Measurements from ENCODE around the gene SYT15.

Gene SYT15

GRCh38 chr10:46540412-46541016 is 38.4 kb upstream of the SYT15 start:
- no peaks in the 10 kb centered on the region for H3K27me3 ChIP-seq (ENCODE audit: control insufficient read depth, insufficient read depth, low read length)
- H3K4me1 ChIP-seq (ENCODE audit: control insufficient read depth, insufficient read depth, low read length): no peaks in the 10 kb centered on the region
- no peaks in the 10 kb centered on the region for H3K36me3 ChIP-seq (ENCODE audit: control insufficient read depth, insufficient read depth, low read length)
- H3K4me3 ChIP-seq (ENCODE audit: low read length): peak overlapping the region; percentile 4
- H3K9ac ChIP-seq (ENCODE audit: low read length): no peak overlapping the region
- H3K27ac ChIP-seq (ENCODE audit: low read depth, low read length): peak overlapping the region; percentile 62

DNA sequence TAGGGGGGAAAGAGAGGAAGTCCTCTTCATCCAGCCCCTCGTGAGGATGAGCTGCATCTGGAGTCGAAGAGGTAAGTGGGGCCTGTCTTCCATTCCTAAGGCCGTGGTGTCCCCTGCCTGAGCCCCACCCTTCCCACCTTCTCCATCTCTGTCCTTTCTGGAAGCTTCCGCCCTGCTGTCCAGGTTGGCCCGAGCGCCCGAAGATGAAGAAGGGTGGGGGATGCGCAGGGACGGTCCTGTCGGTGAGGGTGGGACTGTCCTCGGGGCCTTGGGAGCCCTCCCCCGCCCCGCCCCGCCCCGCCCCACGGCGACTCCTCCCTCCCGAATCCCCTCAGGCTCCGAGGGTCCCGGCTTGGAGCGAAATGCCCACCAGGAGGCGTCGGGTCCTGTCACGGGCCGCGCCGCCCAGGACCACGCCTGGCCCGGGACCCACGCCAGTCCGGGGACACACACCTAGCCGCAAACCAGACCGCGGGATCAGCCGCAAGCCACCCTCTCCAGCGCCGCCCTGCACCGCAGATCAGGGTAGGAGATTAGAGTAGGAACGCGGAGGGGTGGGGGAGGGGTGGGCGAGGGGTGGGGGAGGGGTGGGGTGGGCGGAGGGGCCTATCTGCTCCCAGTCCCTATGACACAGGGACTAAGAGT is 37.8 kb upstream of the SYT15 start:
- Histone ChIP-seq H3K9ac (ENCODE audit: low read length) (no peak overlapping the region), H3K4me1 (ENCODE audit: control insufficient read depth, insufficient read depth, low read length) (no peaks in the 10 kb centered on the region), H3K36me3 (ENCODE audit: control insufficient read depth, insufficient read depth, low read length) (no peaks in the 10 kb centered on the region), H3K4me3 (ENCODE audit: low read length) (no peak overlapping the region), H3K27ac (ENCODE audit: low read depth, low read length) (no peak overlapping the region), H3K27me3 (ENCODE audit: control insufficient read depth, insufficient read depth, low read length) (no peaks in the 10 kb centered on the region)

GRCh38 chr10:46541735-46542566 is 37.0 kb upstream of the SYT15 start:
- Histone ChIP-seq H3K27ac (ENCODE audit: low read depth, low read length) (no peak overlapping the region), H3K9ac (ENCODE audit: low read length) (no peak overlapping the region), H3K4me3 (ENCODE audit: low read length) (no peak overlapping the region), H3K27me3 (ENCODE audit: control insufficient read depth, insufficient read depth, low read length) (no peaks in the 10 kb centered on the region), H3K4me1 (ENCODE audit: control insufficient read depth, insufficient read depth, low read length) (no peaks in the 10 kb centered on the region), H3K36me3 (ENCODE audit: control insufficient read depth, insufficient read depth, low read length) (no peaks in the 10 kb centered on the region)

DNA sequence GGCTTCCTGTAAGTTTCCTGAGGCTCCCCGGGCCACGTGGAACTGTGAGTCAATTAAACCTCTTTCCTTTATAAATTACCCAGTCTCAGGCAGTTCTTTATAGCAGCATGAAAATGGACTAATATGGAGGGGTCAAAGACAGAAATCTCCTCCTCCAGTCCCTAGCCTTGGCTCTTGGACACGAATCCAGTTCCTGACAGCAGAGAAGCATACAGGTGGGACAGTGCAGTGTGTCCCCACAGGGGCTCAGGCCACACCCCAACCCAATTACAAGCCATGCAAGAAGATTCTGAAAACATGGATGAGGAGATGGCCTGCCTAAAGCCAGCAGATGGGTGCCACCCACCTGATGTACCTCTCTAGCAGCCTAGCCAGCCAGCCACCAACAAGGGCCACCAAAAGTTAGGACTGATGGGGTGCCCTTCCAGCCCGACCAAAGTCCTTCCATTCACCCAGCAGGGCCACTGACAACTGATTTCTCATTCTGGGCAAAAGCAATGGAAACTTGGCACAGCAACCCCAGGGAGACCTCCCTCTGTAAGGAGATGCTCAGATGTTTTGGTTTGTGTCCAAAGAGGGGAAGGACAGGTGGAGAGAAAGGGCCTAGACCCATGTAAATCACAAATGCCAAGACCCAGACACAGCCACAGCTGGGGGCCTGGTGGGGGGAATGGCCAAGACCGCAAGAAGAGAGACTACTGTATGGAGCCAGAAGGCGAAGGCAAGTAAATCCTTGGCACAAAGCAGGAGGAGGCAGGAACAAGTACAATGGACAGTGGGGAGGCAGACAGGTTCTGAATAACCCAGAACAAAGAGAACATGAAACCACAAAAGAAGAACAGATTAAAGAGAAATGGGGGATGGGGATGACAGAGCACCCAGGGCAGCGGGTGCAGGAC is 36.1 kb upstream of the SYT15 start:
- Histone ChIP-seq H3K27me3 (ENCODE audit: control insufficient read depth, insufficient read depth, low read length) (no peaks in the 10 kb centered on the region), H3K4me1 (ENCODE audit: control insufficient read depth, insufficient read depth, low read length) (no peaks in the 10 kb centered on the region), H3K4me3 (ENCODE audit: low read length) (no peak overlapping the region), H3K27ac (ENCODE audit: low read depth, low read length) (no peak overlapping the region), H3K9ac (ENCODE audit: low read length) (no peak overlapping the region), H3K36me3 (ENCODE audit: control insufficient read depth, insufficient read depth, low read length) (no peaks in the 10 kb centered on the region)

DNA sequence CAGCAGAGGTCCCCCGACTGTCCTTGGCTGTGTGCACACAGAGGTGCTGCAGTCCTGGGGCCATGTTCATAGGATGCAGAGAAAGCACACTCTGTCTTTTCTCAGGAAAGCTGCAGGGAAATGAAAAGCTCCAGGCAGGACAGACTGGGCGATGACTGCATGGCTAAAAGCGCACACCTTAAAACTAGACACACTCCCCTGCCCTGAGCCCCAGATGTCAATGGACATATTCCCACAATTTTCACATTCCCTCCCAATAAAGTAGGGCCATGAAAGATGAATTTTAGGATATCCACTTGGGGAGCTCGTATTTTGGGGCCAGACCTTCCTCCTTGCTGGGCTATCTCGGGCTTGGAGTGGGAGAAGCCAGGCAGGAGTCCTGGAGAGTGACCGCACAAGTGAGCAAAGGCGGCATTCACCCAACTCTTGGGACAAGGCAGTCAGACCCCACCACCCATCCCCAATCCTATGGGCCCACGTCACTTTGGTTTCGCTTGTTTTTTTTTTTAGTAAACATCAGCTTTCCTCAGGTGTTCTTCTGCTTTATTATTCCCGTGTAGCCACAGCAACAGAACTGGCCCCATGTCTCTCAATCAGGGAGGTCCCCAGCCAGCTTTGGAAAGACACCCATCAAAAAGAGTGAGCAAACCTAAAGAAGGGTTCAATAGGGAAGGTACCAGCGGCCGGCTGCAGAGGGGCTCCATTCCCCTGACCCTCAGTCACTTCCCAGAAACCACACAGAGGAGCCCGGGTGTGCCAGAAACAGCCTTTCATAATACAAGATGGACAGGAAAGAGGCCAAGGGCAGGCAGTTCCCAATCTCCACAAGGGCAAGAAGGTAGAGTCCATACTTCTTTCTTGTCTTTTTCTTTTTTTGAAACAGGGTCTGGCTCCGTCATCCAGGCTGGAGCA is 35.2 kb upstream of the SYT15 start:
- no peak overlapping the region for H3K27ac ChIP-seq (ENCODE audit: low read depth, low read length)
- H3K36me3 ChIP-seq (ENCODE audit: control insufficient read depth, insufficient read depth, low read length): no peaks in the 10 kb centered on the region
- no peaks in the 10 kb centered on the region for H3K4me1 ChIP-seq (ENCODE audit: control insufficient read depth, insufficient read depth, low read length)
- H3K9ac ChIP-seq (ENCODE audit: low read length): no peak overlapping the region
- no peak overlapping the region for H3K4me3 ChIP-seq (ENCODE audit: low read length)
- no peaks in the 10 kb centered on the region for H3K27me3 ChIP-seq (ENCODE audit: control insufficient read depth, insufficient read depth, low read length)

- H3K4me3 ChIP-seq (ENCODE audit: low read length): no peak overlapping the region
- no peak overlapping the region for H3K27ac ChIP-seq (ENCODE audit: low read depth, low read length)
Measured at GRCh38 chr10:46544989-46545791, 33.7 kb upstream of the SYT15 start.

GRCh38 chr10:46545861-46546590 is 32.9 kb upstream of the SYT15 start:
- no peaks in the 10 kb centered on the region for H3K4me1 ChIP-seq (ENCODE audit: control insufficient read depth, insufficient read depth, low read length)
- no peaks in the 10 kb centered on the region for H3K27me3 ChIP-seq (ENCODE audit: control insufficient read depth, insufficient read depth, low read length)
- no peaks in the 10 kb centered on the region for H3K36me3 ChIP-seq (ENCODE audit: control insufficient read depth, insufficient read depth, low read length)
- no peak overlapping the region for H3K4me3 ChIP-seq (ENCODE audit: low read length)
- H3K9ac ChIP-seq (ENCODE audit: low read length): no peak overlapping the region
- H3K27ac ChIP-seq (ENCODE audit: low read depth, low read length): no peak overlapping the region

More at GRCh38 chr10:46544989-46545791, 33.7 kb upstream of the SYT15 start:
- H3K4me1 ChIP-seq (ENCODE audit: control insufficient read depth, insufficient read depth, low read length): no peaks in the 10 kb centered on the region
- no peaks in the 10 kb centered on the region for H3K27me3 ChIP-seq (ENCODE audit: control insufficient read depth, insufficient read depth, low read length)
- no peak overlapping the region for H3K9ac ChIP-seq (ENCODE audit: low read length)
- no peaks in the 10 kb centered on the region for H3K36me3 ChIP-seq (ENCODE audit: control insufficient read depth, insufficient read depth, low read length)

DNA sequence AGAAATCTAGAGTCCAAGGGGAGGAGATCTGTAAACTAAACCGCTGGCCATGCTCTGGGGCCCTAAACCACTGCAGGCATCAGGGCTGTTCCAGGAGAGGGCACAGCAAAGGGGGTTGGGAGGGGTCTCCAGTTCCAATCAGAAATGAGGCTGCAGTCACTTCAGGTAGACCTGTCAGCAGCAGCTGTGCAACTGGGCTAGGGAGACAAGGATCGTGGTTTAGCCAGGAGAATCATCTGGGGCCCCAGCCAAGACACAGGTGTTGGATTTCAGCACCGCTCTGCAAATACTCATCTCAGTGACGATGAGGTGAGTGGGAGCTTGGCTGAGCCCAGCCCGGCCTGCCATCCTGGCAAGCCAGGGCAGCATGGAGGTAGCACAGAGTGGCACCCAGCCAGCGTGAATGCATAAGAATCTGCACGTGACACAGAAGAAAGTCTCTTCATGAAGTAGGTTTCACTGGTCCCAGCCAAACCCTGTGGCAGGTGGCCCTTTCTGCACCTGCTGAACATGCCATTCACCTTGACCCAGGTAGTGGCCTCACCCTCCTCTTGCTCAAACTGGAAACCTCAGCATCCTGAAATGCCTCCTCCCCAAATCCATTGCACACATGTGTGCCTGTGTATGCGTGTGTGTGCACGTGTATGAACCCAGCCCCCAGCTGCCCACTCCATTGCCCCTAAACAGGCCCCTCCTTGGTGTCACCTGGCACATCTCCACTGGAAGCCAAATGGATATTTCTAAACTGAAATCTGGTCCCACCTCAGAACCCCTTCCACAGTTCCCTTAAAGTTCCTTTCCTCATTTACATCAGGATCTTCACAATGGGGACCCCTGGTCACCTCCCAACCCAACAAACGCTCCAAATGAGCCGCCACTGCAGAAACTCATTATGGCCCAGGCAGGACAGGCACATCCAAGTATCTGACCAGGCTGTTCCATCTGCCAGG is 32.1 kb upstream of the SYT15 start:
- Histone ChIP-seq H3K9ac (ENCODE audit: low read length) (no peak overlapping the region), H3K27ac (ENCODE audit: low read depth, low read length) (no peak overlapping the region), H3K27me3 (ENCODE audit: control insufficient read depth, insufficient read depth, low read length) (no peaks in the 10 kb centered on the region), H3K4me1 (ENCODE audit: control insufficient read depth, insufficient read depth, low read length) (no peaks in the 10 kb centered on the region), H3K36me3 (ENCODE audit: control insufficient read depth, insufficient read depth, low read length) (no peaks in the 10 kb centered on the region), H3K4me3 (ENCODE audit: low read length) (no peak overlapping the region)

GRCh38 chr10:46547541-46548497 is 31.1 kb upstream of the SYT15 start:
- H3K36me3 ChIP-seq (ENCODE audit: control insufficient read depth, insufficient read depth, low read length): peaks cover 2% of the 10 kb centered on the region
- H3K27ac ChIP-seq (ENCODE audit: low read depth, low read length): no peak overlapping the region
- H3K4me3 ChIP-seq (ENCODE audit: low read length): no peak overlapping the region
- H3K9ac ChIP-seq (ENCODE audit: low read length): no peak overlapping the region
- no peaks in the 10 kb centered on the region for H3K4me1 ChIP-seq (ENCODE audit: control insufficient read depth, insufficient read depth, low read length)
- H3K27me3 ChIP-seq (ENCODE audit: control insufficient read depth, insufficient read depth, low read length): no peaks in the 10 kb centered on the region
